HCT116 (cell line): ENCODE data around the gene HGFAC. TPM values are rescaled to one million over a fixed set of nuclear protein-coding genes. Genes with fewer than 3 reads are reported as not detected.

Experiments
- ATAC-seq: fragments of 200-7000 bp; cut with Tn5 transposase; 2 replicates; pipeline ENCODE4 v1.9.1; 2020; ENCODE audit warnings: mild to moderate bottlenecking, moderate library complexity
- BruUV-seq: library from RNA; stranded (reverse); fragments of 400-500 nt; replicated peaks from 2 replicates; lab custom pipeline; 2021; lab: Mats Ljungman, UMichigan
- CTCF ChIA-PET: fragments of 300-600 bp; sonication (Branson Sonifier 250); formaldehyde crosslinking; loops from one replicate; lab custom pipeline; 2021; ENCODE audit warnings: antibody characterized with exemption; lab: Charles Lee
- POLR2A ChIA-PET: fragments of 300-600, 350-600 bp; sonication (Branson Sonifier 250); formaldehyde crosslinking; loops from one replicate; lab custom pipeline; 2021; ENCODE audit warnings: antibody characterized with exemption; lab: Charles Lee
- RAD21 ChIA-PET, 2 experiments: fragments of 300-600 bp; sonication (Branson Sonifier 250); formaldehyde crosslinking; loops; one replicate each; lab custom pipeline; 2023; ENCODE audit warnings: low total read pairs in 2 of 2; ENCODE audit not compliant: uncharacterized antibody in 2 of 2, unreplicated experiment in 2 of 2, low non-redundant PET in 1 of 2; lab: Charles Lee
- DNase-seq: peaks from one replicate; pipeline ENCODE4 v3.0.0-alpha.2; 2010; ENCODE audit warnings: low read depth, low spot score
- H2AFZ ChIP-seq: fragments of 200-600 bp; shearing (Covaris generic), sonication (generic); 2 replicates; pipeline ENCODE4 v1.6.1; 2017; ENCODE audit warnings: low read depth, mixed run types, mixed read lengths, antibody characterized with exemption, low read length; ENCODE audit not compliant: poor library complexity, severe bottlenecking
- H3K27ac ChIP-seq: 2 replicates; pipeline ENCODE4 v1.5.1; 2012; ENCODE audit warnings: low read depth, low read length
- H3K27me3 ChIP-seq: fragments of 200-600 bp; sonication (generic); 2 replicates; pipeline ENCODE4 v1.6.1; 2016; ENCODE audit warnings: mixed run types, low read length, mixed read lengths; ENCODE audit not compliant: insufficient read depth
- H3K36me3 ChIP-seq, 2 experiments: fragments of 200-500 bp in 1 of 2; fragments of 200-600 bp in 1 of 2; sonication (Bioruptor generic) in 1 of 2; sonication (generic) in 1 of 2; 2 replicates each; pipeline versions ENCODE4 v1.5.1 to v1.6.1; 2014 to 2016; ENCODE audit warnings: low read length in 2 of 2, inconsistent platforms in 1 of 2, mixed read lengths in 1 of 2, mixed run types in 1 of 2; ENCODE audit not compliant: insufficient read depth in 2 of 2, control insufficient read depth in 1 of 2
- H3K4me1 ChIP-seq, 2 experiments: fragments of 200-600 bp in 1 of 2; sonication (generic) in 1 of 2; 2 replicates each; pipeline versions ENCODE4 v1.5.1 to v1.6.1; 2012 to 2017; ENCODE audit warnings: low read length in 2 of 2, inconsistent platforms in 1 of 2, mild to moderate bottlenecking in 1 of 2, mixed read lengths in 1 of 2, mixed run types in 1 of 2, moderate library complexity in 1 of 2; ENCODE audit not compliant: insufficient read depth in 2 of 2, control insufficient read depth in 1 of 2
- H3K4me2 ChIP-seq: fragments of 200-600 bp; sonication (generic); 2 replicates; pipeline ENCODE4 v1.6.1; 2017; ENCODE audit warnings: mixed run types, low read length, mixed read lengths
- H3K4me3 ChIP-seq, 2 experiments: fragments of 200-600 bp in 1 of 2; sonication (generic) in 1 of 2; replicated peaks in 1 of 2; 2 replicates each; pipeline ENCODE4 v1.5.1; 2011 to 2016; ENCODE audit warnings: low read length in 2 of 2, control low read depth in 1 of 2, low read depth in 1 of 2, mild to moderate bottlenecking in 1 of 2, mixed read lengths in 1 of 2, mixed run types in 1 of 2
- H3K79me2 ChIP-seq: fragments of 200-600 bp; sonication (generic); 2 replicates; pipeline ENCODE4 v1.6.1; 2017; ENCODE audit warnings: mild to moderate bottlenecking, mixed run types, low read length, moderate library complexity, mixed read lengths; ENCODE audit not compliant: insufficient read depth
- H3K9ac ChIP-seq: fragments of 200-600 bp; sonication (generic); 2 replicates; pipeline ENCODE4 v1.6.1; 2016; ENCODE audit warnings: low read length, mixed read lengths
- H3K9me2 ChIP-seq: fragments of 200-600 bp; sonication (generic), shearing (Covaris generic); 2 replicates; pipeline ENCODE4 v1.6.1; 2017; ENCODE audit warnings: mixed run types, mild to moderate bottlenecking, moderate library complexity; ENCODE audit not compliant: insufficient read depth
- H3K9me3 ChIP-seq, 2 experiments: fragments of 200-500 bp in 1 of 2; fragments of 200-600 bp in 1 of 2; sonication (Bioruptor generic) in 1 of 2; sonication (generic) in 1 of 2; 2 replicates each; pipeline ENCODE4 v1.6.1; 2014 to 2017; ENCODE audit warnings: low read length in 2 of 2, mixed read lengths in 2 of 2, inconsistent platforms in 1 of 2, low read depth in 1 of 2, mild to moderate bottlenecking in 1 of 2, mixed run types in 1 of 2, moderate library complexity in 1 of 2; ENCODE audit not compliant: control insufficient read depth in 1 of 2, insufficient read depth in 1 of 2
- H4K20me1 ChIP-seq: fragments of 200-600 bp; sonication (generic), shearing (Covaris generic); 2 replicates; pipeline ENCODE4 v1.6.1; 2017; ENCODE audit warnings: mixed run types, mild to moderate bottlenecking, moderate library complexity; ENCODE audit not compliant: insufficient read depth
- ELF1 ChIP-seq: IDR thresholded peaks from 2 replicates; pipeline ENCODE4 v1.6.1; 2012; ENCODE audit warnings: low read depth, borderline replicate concordance
- JUND ChIP-seq: IDR thresholded peaks from 2 replicates; pipeline ENCODE4 v1.6.1; 2012
- POLR2AphosphoS5 ChIP-seq: IDR thresholded peaks from 2 replicates; pipeline ENCODE4 v1.6.1; 2011; ENCODE audit warnings: mild to moderate bottlenecking, low read depth, low read length, moderate library complexity
- RAD21 ChIP-seq: IDR thresholded peaks from 2 replicates; pipeline ENCODE4 v1.6.1; 2012; ENCODE audit warnings: low read depth, mild to moderate bottlenecking
- SP1 ChIP-seq: IDR thresholded peaks from 2 replicates; pipeline ENCODE4 v1.6.1; 2012; ENCODE audit warnings: low read depth
- SRF ChIP-seq: IDR thresholded peaks from 2 replicates; pipeline ENCODE4 v1.6.1; 2012; ENCODE audit warnings: low read depth
- intact Hi-C: fragments of 100-400 bp; cut with micrococcal nuclease; formaldehyde crosslinking; loops from 2 replicates; pipeline ENCODE4 v1.10.0; 2022
- total RNA-seq: library from RNA; stranded (reverse); gene quantifications from one replicate; pipeline ENCODE4 v1.2.1, GENCODE V29; 2021; ENCODE audit not compliant: unreplicated experiment
- TF ChIP-seq, protein P1 (sequence below), 3 experiments: fragments of 200-600 bp in 1 of 3; sonication (generic) in 1 of 3; IDR thresholded peaks in 2 of 3; conservative IDR thresholded peaks in 1 of 3; 2 replicates each; pipeline ENCODE4 v1.5.1; 2012 to 2017; ENCODE audit warnings: low read depth in 2 of 3, low read length in 2 of 3, antibody characterized with exemption in 1 of 3, borderline replicate concordance in 1 of 3, control low read depth in 1 of 3, mild to moderate bottlenecking in 1 of 3, mixed read lengths in 1 of 3, mixed run types in 1 of 3, moderate library complexity in 1 of 3; ENCODE audit not compliant: insufficient read depth in 1 of 3

Gene HGFAC
- total RNA-seq, 1 experiment from 2014 or later: 1.1 TPM

DNA sequence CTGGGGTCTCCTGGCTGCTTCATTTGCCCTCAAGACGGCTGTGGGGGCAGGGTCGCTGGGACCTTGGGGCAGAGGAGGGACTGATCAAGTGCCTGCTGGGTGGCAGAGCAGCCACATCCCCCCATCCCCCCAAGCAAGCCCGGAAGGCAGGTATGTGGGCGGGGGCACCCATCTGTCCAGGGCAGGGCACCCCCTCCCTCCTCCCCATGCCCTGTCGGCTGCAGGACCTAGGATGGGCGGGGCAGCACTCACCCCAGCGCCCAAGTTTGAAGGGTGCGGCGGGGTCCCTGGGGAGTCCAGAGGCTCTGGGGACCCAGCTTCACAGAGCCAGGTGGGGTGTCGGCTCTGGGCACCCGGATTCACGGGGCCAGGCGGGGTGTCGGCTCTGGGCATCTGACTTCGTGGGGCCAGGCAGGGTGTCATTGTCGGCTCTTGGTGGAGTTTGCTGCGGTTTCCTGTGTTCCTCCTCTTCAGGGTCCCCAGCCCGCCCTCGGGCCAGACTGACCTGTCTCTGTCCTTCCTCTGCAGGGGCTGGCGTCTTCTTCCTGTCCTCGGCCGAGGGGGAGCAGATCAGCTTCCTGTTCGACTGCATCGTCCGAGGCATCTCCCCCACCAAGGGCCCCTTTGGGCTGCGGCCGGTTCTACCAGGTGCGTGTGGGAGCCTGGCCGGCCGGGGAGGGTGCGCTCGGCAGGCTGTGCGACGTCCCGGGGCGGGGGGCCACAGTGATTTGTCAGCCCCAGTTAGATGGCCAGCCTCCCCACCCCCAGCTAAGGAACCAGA, 43.4 kb downstream of the HGFAC start:
- TF ChIP-seq SP1 (no peak), SRF (no peak), JUND (no peak), ELF1 (no peak), POLR2AphosphoS5 (no peak), RAD21 (no peak)
- TF ChIP-seq, protein P1, sequence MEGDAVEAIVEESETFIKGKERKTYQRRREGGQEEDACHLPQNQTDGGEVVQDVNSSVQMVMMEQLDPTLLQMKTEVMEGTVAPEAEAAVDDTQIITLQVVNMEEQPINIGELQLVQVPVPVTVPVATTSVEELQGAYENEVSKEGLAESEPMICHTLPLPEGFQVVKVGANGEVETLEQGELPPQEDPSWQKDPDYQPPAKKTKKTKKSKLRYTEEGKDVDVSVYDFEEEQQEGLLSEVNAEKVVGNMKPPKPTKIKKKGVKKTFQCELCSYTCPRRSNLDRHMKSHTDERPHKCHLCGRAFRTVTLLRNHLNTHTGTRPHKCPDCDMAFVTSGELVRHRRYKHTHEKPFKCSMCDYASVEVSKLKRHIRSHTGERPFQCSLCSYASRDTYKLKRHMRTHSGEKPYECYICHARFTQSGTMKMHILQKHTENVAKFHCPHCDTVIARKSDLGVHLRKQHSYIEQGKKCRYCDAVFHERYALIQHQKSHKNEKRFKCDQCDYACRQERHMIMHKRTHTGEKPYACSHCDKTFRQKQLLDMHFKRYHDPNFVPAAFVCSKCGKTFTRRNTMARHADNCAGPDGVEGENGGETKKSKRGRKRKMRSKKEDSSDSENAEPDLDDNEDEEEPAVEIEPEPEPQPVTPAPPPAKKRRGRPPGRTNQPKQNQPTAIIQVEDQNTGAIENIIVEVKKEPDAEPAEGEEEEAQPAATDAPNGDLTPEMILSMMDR (IDR thresholded peaks at IDR 0.05 in 2 of 3, conservative IDR thresholded peaks at IDR 0.05 in 1 of 3; ENCODE audit: borderline replicate concordance in 1 of 3, insufficient read depth in 1 of 3, low read depth in 2 of 3, low read length in 2 of 3): no peak
- H3K4me3 ChIP-seq: peak overlapping the region; percentile 26 to 49
- H3K36me3 ChIP-seq: no peaks in the 10 kb centered on the region
- H2AFZ ChIP-seq: no peak overlapping the region
- intact Hi-C loops: no loop called here
- no peaks in the 10 kb centered on the region for H3K9me3 ChIP-seq
- POLR2A ChIA-PET: no interaction called here
- DNase-seq (no peak), ATAC-seq (peak; percentile 10; the same call in 1 of the 2 replicates)
- H3K4me1 ChIP-seq: peaks cover 21 to 32% of the 10 kb centered on the region in 2 experiments
- no peaks in the 10 kb centered on the region for H3K79me2 ChIP-seq
- H3K4me2 ChIP-seq: peak overlapping the region; percentile 91
- no TSS peak for BruUV-seq
- H3K9me2 ChIP-seq: no peaks in the 10 kb centered on the region
- H4K20me1 ChIP-seq: no peaks in the 10 kb centered on the region
- H3K27me3 ChIP-seq: no peaks in the 10 kb centered on the region
- RAD21 ChIA-PET: no interaction called here
- peak overlapping the region; percentile 32; the same call in 1 of the 2 replicates for H3K9ac ChIP-seq
- peak overlapping the region; percentile 56; the same call in 1 of the 2 replicates for H3K27ac ChIP-seq
- CTCF ChIA-PET: no interaction called here
